Measurements from ENCODE around the gene HSPA8.

HSPA8 gene

GRCh38 chr11:123083623-123084029 is 21.7 kb upstream of the HSPA8 start:
- no peak for TF ChIP-seq GABPA (IDR thresholded peaks at IDR 0.05; ENCODE audit: low read depth)
- TF ChIP-seq SPI1 (IDR thresholded peaks at IDR 0.05; ENCODE audit: borderline replicate concordance, low read depth), result 0 out of 2 replicates have a peak, but pooled peaks have one; percentile 23
- no peaks in the 10 kb centered on the region for H3K27me3 ChIP-seq (ENCODE audit: insufficient read depth, poor library complexity, severe bottlenecking)
- no peak overlapping the region for H3K27ac ChIP-seq (replicated peaks)
- peak; percentile 44 to 68 for DNase-seq (ENCODE audit: low read depth in 1 of 2, low spot score in 1 of 2)
- no peak overlapping the region for H3K4me3 ChIP-seq (replicated peaks; ENCODE audit: insufficient read depth, low read length)

GRCh38 chr11:123082977-123083376 is 21.0 kb upstream of the HSPA8 start:
- no peak for TF ChIP-seq GABPA (IDR thresholded peaks at IDR 0.05; ENCODE audit: low read depth)
- TF ChIP-seq, protein P1, sequence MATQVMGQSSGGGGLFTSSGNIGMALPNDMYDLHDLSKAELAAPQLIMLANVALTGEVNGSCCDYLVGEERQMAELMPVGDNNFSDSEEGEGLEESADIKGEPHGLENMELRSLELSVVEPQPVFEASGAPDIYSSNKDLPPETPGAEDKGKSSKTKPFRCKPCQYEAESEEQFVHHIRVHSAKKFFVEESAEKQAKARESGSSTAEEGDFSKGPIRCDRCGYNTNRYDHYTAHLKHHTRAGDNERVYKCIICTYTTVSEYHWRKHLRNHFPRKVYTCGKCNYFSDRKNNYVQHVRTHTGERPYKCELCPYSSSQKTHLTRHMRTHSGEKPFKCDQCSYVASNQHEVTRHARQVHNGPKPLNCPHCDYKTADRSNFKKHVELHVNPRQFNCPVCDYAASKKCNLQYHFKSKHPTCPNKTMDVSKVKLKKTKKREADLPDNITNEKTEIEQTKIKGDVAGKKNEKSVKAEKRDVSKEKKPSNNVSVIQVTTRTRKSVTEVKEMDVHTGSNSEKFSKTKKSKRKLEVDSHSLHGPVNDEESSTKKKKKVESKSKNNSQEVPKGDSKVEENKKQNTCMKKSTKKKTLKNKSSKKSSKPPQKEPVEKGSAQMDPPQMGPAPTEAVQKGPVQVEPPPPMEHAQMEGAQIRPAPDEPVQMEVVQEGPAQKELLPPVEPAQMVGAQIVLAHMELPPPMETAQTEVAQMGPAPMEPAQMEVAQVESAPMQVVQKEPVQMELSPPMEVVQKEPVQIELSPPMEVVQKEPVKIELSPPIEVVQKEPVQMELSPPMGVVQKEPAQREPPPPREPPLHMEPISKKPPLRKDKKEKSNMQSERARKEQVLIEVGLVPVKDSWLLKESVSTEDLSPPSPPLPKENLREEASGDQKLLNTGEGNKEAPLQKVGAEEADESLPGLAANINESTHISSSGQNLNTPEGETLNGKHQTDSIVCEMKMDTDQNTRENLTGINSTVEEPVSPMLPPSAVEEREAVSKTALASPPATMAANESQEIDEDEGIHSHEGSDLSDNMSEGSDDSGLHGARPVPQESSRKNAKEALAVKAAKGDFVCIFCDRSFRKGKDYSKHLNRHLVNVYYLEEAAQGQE (IDR thresholded peaks at IDR 0.05; ENCODE audit: insufficient replicate concordance, low read depth), result no peak
- TF ChIP-seq SPI1 (IDR thresholded peaks at IDR 0.05; ENCODE audit: borderline replicate concordance, low read depth), result no peak
- TF ChIP-seq CTCF (IDR thresholded peaks at IDR 0.05; ENCODE audit: insufficient read depth, low read length), result no peak
- no peak for TF ChIP-seq POLR2AphosphoS5 (IDR thresholded peaks at IDR 0.05; ENCODE audit: low read depth)
- Histone ChIP-seq H3K27me3 (ENCODE audit: insufficient read depth, poor library complexity, severe bottlenecking) (no peaks in the 10 kb centered on the region), H3K4me3 (replicated peaks; ENCODE audit: insufficient read depth, low read length) (no peak overlapping the region), H3K27ac (replicated peaks) (no peak overlapping the region)
- DNase-seq (ENCODE audit: low read depth in 1 of 2, low spot score in 1 of 2), result no peak

DNA sequence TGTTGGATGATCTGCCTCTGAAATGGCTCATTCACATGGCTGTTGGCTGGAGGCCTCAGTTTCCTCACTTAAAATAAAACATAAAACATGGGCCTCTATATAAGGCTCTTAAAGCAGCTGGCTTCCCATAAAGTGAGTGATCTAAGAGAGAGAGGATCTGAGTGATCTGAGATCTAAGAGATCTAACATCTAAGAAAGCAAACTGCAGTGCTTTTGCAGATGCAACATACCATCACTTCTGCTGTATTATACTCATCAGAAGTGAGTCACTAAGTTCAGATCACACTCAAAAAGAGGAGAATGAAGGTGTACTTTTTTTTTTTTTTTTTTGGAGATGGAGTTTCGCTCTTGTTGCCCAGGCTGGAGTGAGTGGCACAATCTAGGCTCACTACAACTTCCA is 18.1 kb upstream of the HSPA8 start:
- no peak overlapping the region for H3K27ac ChIP-seq (replicated peaks)
- DNase-seq (ENCODE audit: low read depth in 1 of 2, low spot score in 1 of 2), result no peak
- no peaks in the 10 kb centered on the region for H3K27me3 ChIP-seq (ENCODE audit: insufficient read depth, poor library complexity, severe bottlenecking)
- no peak overlapping the region for H3K4me3 ChIP-seq (replicated peaks; ENCODE audit: insufficient read depth, low read length)
- no peak for TF ChIP-seq SPI1 (IDR thresholded peaks at IDR 0.05; ENCODE audit: borderline replicate concordance, low read depth)
- no peak for TF ChIP-seq POLR2AphosphoS5 (IDR thresholded peaks at IDR 0.05; ENCODE audit: low read depth)
- no peak for TF ChIP-seq CTCF (IDR thresholded peaks at IDR 0.05; ENCODE audit: insufficient read depth, low read length)
- TF ChIP-seq, protein P1 (IDR thresholded peaks at IDR 0.05; ENCODE audit: insufficient replicate concordance, low read depth), result no peak
- no peak for TF ChIP-seq GABPA (IDR thresholded peaks at IDR 0.05; ENCODE audit: low read depth)

GRCh38 chr11:123076484-123076883 is 14.5 kb upstream of the HSPA8 start:
- no peak for DNase-seq (ENCODE audit: low read depth in 1 of 2, low spot score in 1 of 2)
- H3K27me3 ChIP-seq (ENCODE audit: insufficient read depth, poor library complexity, severe bottlenecking), result no peaks in the 10 kb centered on the region
- TF ChIP-seq, protein P1 (IDR thresholded peaks at IDR 0.05; ENCODE audit: insufficient replicate concordance, low read depth), result no peak
- TF ChIP-seq SPI1 (IDR thresholded peaks at IDR 0.05; ENCODE audit: borderline replicate concordance, low read depth), result no peak
- no peak for TF ChIP-seq POLR2AphosphoS5 (IDR thresholded peaks at IDR 0.05; ENCODE audit: low read depth)
- TF ChIP-seq CTCF (IDR thresholded peaks at IDR 0.05; ENCODE audit: insufficient read depth, low read length), result no peak
- TF ChIP-seq GABPA (IDR thresholded peaks at IDR 0.05; ENCODE audit: low read depth), result no peak
- no peak overlapping the region for H3K27ac ChIP-seq (replicated peaks)
- H3K4me3 ChIP-seq (replicated peaks; ENCODE audit: insufficient read depth, low read length), result no peak overlapping the region
